A673 (cell line): Measurements from ENCODE around the gene SLFN14.

Experiments
- CTCF ChIP-seq: fragments of 300-800, 200-600 bp; sonication (generic); conservative IDR thresholded peaks from 2 replicates; pipeline ENCODE4 v1.5.1; 2017; ENCODE audit warnings: low read depth, mild to moderate bottlenecking, antibody characterized with exemption, low read length, moderate library complexity, mixed read lengths
- EZH2 ChIP-seq: fragments of 200-600 bp; sonication (generic); IDR thresholded peaks from 2 replicates; pipeline ENCODE4 v1.6.1; 2017; ENCODE audit warnings: borderline replicate concordance, low read depth, mild to moderate bottlenecking, mixed read lengths, antibody characterized with exemption, low read length; ENCODE audit not compliant: poor library complexity, severe bottlenecking

DNA sequence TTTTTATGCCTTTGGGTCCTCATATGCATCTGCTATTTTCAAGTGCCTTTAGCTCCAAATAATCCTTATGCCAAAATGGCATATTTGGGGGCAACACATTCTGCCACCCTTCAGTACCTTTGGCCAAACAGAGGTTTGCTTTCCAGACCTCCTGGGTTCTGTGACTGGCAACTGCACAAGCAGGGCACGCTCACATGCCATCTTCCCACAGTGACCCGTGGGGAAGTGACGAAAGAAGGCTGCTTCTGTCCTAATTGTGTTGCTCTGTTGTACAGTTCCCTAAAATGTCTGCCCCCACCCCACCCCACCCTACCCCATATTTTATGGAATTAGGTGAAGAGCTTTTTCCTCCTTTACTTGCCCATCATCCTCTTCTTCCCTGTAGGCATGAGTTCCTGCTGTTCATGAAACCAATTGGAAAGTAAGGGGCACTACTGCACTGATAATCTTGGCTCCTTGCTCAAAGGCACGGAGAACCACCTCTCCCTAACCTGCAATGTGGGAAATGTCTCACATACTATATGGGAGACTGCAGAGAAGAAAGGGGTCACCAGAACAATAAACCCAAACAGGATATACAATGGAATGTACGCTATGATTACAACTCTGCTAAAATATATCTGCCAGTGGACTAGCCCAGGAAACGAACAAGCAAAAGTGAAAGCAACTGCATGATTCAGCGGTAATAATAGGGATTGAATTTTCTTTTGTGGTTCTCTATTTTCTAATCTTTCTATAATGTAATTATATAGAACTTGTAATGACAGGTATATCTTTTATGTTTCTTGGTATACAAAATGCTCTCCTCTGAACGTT, 19.8 kb downstream of the SLFN14 start:
- TF ChIP-seq CTCF: no peak
- TF ChIP-seq EZH2: no peak
